Brain microvascular endothelial cell (primary cell): ENCODE data around the gene ARFRP1.

Source experiments
- DNase-seq: peaks from one replicate; pipeline ENCODE4 v3.0.0-alpha.2; 2020
- H3K27ac ChIP-seq: fragments of 250-450 bp; sonication (Bioruptor Pico); 2 replicates; pipeline ENCODE4 v1.5.1; 2020; ENCODE audit warnings: mild to moderate bottlenecking, moderate library complexity
- H3K27me3 ChIP-seq: fragments of 250-450 bp; sonication (Bioruptor Pico); replicated peaks from 2 replicates; pipeline ENCODE4 v1.5.1; 2020; ENCODE audit warnings: mild to moderate bottlenecking
- H3K36me3 ChIP-seq: fragments of 250-450 bp; sonication (Bioruptor Pico); replicated peaks from 2 replicates; pipeline ENCODE4 v1.5.1; 2020; ENCODE audit warnings: mild to moderate bottlenecking
- H3K4me3 ChIP-seq: 2 replicates; pipeline ENCODE4 v1.5.1; 2011; ENCODE audit warnings: low read depth, mild to moderate bottlenecking, control low read depth, low read length, moderate library complexity
- CTCF ChIP-seq: IDR thresholded peaks from 2 replicates; pipeline ENCODE4 v1.5.1; 2011; ENCODE audit warnings: low read depth, mild to moderate bottlenecking, moderate library complexity, low read length, control low read depth, inconsistent platforms; ENCODE audit errors: missing control alignments
- in situ Hi-C: cut with HindIII; loops from 2 replicates; pipeline ENCODE4 v1.10.0; 2017; ENCODE audit warnings: low sequenced_read_pairs, low pct_ligation_motif_present

The ARFRP1 gene

GRCh38 chr20:63706852-63707557 is 771 bp downstream of the ARFRP1 start:
- peak; percentile 50 for DNase-seq
- peak; percentile 54 for TF ChIP-seq CTCF
- in situ Hi-C loops = no loop called here
- Histone ChIP-seq H3K4me3 (peak overlapping the region; percentile 80), H3K36me3 (peaks cover 40% of the 10 kb centered on the region), H3K27me3 (no peaks in the 10 kb centered on the region), H3K27ac (peak overlapping the region; percentile 83)

- no peak for DNase-seq
- Histone ChIP-seq H3K27me3 (no peaks in the 10 kb centered on the region), H3K27ac (peak overlapping the region; percentile 83), H3K36me3 (peaks cover 34% of the 10 kb centered on the region), H3K4me3 (peak overlapping the region; percentile 80)
- in situ Hi-C loops = no loop called here
- no peak for TF ChIP-seq CTCF
Observed at GRCh38 chr20:63706027-63706695, 1.6 kb downstream of the ARFRP1 start.

- no peak for DNase-seq
- no peak overlapping the region for H3K4me3 ChIP-seq
- TF ChIP-seq CTCF = no peak
- peaks cover 31% of the 10 kb centered on the region for H3K36me3 ChIP-seq
- H3K27me3 ChIP-seq = no peaks in the 10 kb centered on the region
- H3K27ac ChIP-seq = no peak overlapping the region
- in situ Hi-C loops = no loop called here
Observed at GRCh38 chr20:63705232-63706026, 2.3 kb downstream of the ARFRP1 start.

- Histone ChIP-seq H3K27me3 (no peaks in the 10 kb centered on the region), H3K36me3 (peaks cover 34% of the 10 kb centered on the region), H3K4me3 (no peak overlapping the region), H3K27ac (no peak overlapping the region)
- no peak for TF ChIP-seq CTCF
- in situ Hi-C loops = no loop called here
- no peak for DNase-seq
Observed at GRCh38 chr20:63704749-63705117, 3.0 kb downstream of the ARFRP1 start.

- H3K27ac ChIP-seq = no peak overlapping the region
Observed at GRCh38 chr20:63703976-63704748, 3.6 kb downstream of the ARFRP1 start.

More at GRCh38 chr20:63703976-63704748, 3.6 kb downstream of the ARFRP1 start:
- DNase-seq = no peak
- peaks cover 32% of the 10 kb centered on the region for H3K36me3 ChIP-seq
- TF ChIP-seq CTCF = no peak
- in situ Hi-C loops = no loop called here
- H3K27me3 ChIP-seq = no peaks in the 10 kb centered on the region
- H3K4me3 ChIP-seq = no peak overlapping the region
